Effector memory CD8-positive, alpha-beta T cell (primary cell): ENCODE data around the gene DOK3.

Experiments used
- ATAC-seq: fragments of 150-1000 bp; cut with Tn5 transposase; replicated peaks from 2 replicates; pipeline ENCODE4 v1.10.0; 2021; ENCODE audit warnings: mild to moderate bottlenecking, moderate library complexity
- DNase-seq, 3 experiments: peaks; one replicate each; pipeline ENCODE4 v3.0.0; 2021
- H3K27ac Mint-ChIP-seq, 2 donors: one replicate each; pipeline ENCODE4 v1.8.0; 2022; ENCODE audit warnings: mild to moderate bottlenecking in 2 of 2, mixed read lengths in 2 of 2, moderate library complexity in 2 of 2
- H3K27me3 Mint-ChIP-seq, 2 donors: one replicate each; pipeline ENCODE4 v1.8.0; 2022; ENCODE audit warnings: mixed read lengths in 2 of 2
- H3K36me3 Mint-ChIP-seq: one replicate; pipeline ENCODE4 v1.8.0; 2022; ENCODE audit warnings: mild to moderate bottlenecking, moderate library complexity, mixed read lengths; ENCODE audit not compliant: insufficient read depth
- H3K4me1 Mint-ChIP-seq, 2 donors: one replicate each; pipeline ENCODE4 v1.8.0; 2022; ENCODE audit warnings: low read depth in 2 of 2, mixed read lengths in 2 of 2
- H3K4me3 Mint-ChIP-seq, 2 donors: one replicate each; pipeline ENCODE4 v1.8.0; 2022; ENCODE audit warnings: mild to moderate bottlenecking in 2 of 2, mixed read lengths in 2 of 2, moderate library complexity in 2 of 2
- H3K9me3 Mint-ChIP-seq, 2 donors: one replicate each; pipeline ENCODE4 v1.8.0; 2022; ENCODE audit warnings: mixed read lengths in 2 of 2

The DOK3 gene

DNA sequence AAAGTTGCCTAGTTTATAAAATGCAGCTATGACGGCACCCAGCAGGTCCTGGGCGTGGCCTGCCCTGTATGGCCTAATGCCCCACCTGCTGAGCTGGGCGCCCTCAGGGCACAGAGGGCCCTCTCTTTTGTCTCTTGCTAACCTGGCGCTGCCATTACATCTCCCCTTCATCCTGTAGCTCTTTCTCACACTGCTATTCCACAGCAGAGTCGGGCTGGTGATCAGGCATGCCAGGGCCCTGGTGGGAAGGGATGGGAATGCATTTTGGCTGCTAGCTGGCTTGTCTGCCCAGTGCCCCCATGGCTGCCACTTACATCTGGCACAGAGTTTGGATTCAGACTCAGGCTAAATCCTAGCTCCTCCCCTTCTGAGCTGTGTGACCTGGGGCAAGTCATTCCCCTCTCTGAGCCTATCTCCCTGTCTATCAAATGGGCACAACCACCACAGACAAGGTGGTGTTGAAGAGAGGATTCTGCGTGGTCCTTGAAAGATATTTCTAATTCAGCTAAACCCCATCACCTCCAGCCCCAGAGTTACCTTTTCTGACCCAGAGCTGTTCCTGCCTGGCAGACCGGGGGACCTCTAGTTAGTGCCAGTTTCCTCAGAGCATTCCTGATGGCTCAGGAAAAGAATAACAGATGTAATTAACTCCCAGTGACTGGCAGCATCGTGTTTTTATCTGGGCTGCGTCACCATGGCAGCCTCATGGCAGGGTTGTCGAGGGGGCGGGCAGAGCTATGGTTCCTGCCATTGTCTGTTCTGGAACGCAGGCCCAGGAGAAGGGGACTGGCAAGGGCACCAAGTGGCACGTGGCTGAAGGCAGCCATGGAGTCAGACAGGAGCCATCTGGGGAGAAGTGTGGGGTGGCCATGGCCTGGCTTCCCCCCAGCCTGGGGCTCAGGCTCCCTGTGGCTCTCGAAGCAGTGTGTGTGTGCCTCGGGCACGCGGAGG, 56.7 kb downstream of the DOK3 start:
- Mint-ChIP-seq H3K9me3 (no peaks in the 10 kb centered on the region), H3K36me3 (peaks cover 84% of the 10 kb centered on the region), H3K27ac (peak overlapping the region; percentile 44 to 92), H3K27me3 (no peaks in the 10 kb centered on the region), H3K4me3 (peak overlapping the region; percentile 27 to 31), H3K4me1 (peaks cover 27 to 29% of the 10 kb centered on the region in 2 donors)
- DNase-seq: no peak
- ATAC-seq: no peak
